Vagina (tissue), 2 donors: Measurements from ENCODE around the gene FGD4. TPM values are rescaled to one million over a fixed set of nuclear protein-coding genes. Genes with fewer than 3 reads are reported as not detected.

Source experiments
- DNase-seq, 2 donors: peaks; one replicate each; pipeline ENCODE4 v3.0.0-alpha.2; 2017; ENCODE audit errors: extremely low spot score in 2 of 2
- H3K27ac ChIP-seq: fragments of 200-600 bp; sonication (generic); one replicate; pipeline ENCODE4 v1.5.1; 2019
- H3K27me3 ChIP-seq: fragments of 200-600 bp; sonication (generic); one replicate; pipeline ENCODE4 v1.5.1; 2019
- H3K36me3 ChIP-seq, 2 donors: fragments of 200-600 bp; sonication (generic); one replicate each; pipeline ENCODE4 v1.5.1; 2017 to 2019
- H3K4me1 ChIP-seq: fragments of 200-600 bp; sonication (generic); one replicate; pipeline ENCODE4 v1.5.1; 2019
- H3K4me3 ChIP-seq, 2 donors: fragments of 200-600 bp; sonication (generic); 1 replicate in 1 of 2; 2 replicates in 1 of 2; pipeline ENCODE4 v1.5.1; 2016 to 2019
- H3K9me3 ChIP-seq: fragments of 200-600 bp; sonication (generic); one replicate; pipeline ENCODE4 v1.5.1; 2019
- CTCF ChIP-seq, 3 experiments: fragments of 450-650 bp in 2 of 3; fragments of 200-600 bp in 1 of 3; sonication (generic) in 1 of 3; IDR thresholded peaks; one replicate each; pipeline ENCODE4 v1.5.1; 2017 to 2019; ENCODE audit warnings: antibody characterized with exemption in 3 of 3, mild to moderate bottlenecking in 2 of 3, moderate library complexity in 2 of 3
- POLR2A ChIP-seq, 2 donors: fragments of 450-650 bp; IDR thresholded peaks; one replicate each; pipeline ENCODE4 v1.6.1; 2017; ENCODE audit warnings: antibody characterized with exemption in 2 of 2, mild to moderate bottlenecking in 2 of 2, moderate library complexity in 2 of 2
- POLR2AphosphoS5 ChIP-seq, 2 donors: sonication (generic); formaldehyde crosslinking; IDR thresholded peaks; one replicate each; pipeline ENCODE4 v1.9.0; 2017; ENCODE audit warnings: antibody characterized with exemption in 2 of 2, mild to moderate bottlenecking in 2 of 2, low read depth in 1 of 2; ENCODE audit not compliant: insufficient read depth in 1 of 2
- intact Hi-C: fragments of 100-400 bp; cut with DNase I; formaldehyde crosslinking; loops from one replicate; pipeline ENCODE4 v1.15.1; 2023
- total RNA-seq: library from RNA; depleted of rRNA; stranded (reverse); fragments of >200 nt; gene quantifications from one replicate; pipeline ENCODE4 v1.2.3, GENCODE V29; 2016

FGD4 gene
- total RNA-seq, 1 donor from 2014 or later = 38.3 TPM

DNA sequence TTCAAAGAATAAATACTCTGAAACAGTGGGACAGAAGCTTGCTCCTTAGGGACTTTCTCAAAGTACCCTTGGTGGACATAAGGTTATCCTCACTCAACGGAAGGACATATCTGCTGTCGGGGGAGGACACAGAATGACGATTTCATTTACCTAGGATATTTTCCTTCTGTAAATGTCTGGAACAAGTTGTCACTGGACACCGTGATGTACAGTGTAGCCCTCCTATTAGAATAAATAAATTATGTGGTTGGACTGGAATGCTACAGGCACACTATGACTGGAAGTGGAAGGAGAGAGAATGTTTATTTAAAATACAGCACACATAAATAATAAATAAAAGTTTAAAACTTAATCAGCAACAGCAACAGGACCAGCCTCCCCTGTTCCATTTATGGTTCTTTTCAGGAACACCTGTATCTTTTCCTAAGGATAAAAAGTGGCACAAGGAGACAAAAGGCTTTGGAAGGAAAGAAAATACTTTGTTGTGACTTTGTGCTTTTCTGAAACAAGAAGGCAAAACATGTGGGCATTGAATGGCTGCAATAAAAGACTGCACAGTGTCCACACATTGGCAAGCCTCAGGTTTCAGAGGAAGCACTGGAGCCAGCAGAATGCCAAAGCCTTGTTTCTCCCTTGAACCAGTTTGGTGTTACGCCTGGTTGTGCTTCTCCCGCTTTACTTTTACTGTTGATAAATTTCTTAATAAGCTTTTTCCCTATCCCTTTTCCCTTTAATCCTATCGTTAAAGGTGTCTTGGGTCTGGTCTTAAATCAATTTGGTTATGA is 36.8 kb downstream of the FGD4 start:
- no peak for DNase-seq
- no peaks in the 10 kb centered on the region for H3K9me3 ChIP-seq
- no peak overlapping the region for H3K4me3 ChIP-seq
- H3K36me3 ChIP-seq = no peaks in the 10 kb centered on the region
- intact Hi-C loops = no loop called here
- TF ChIP-seq POLR2AphosphoS5 (IDR thresholded peaks at IDR 0.05; ENCODE audit: insufficient read depth in 1 of 2, low read depth in 1 of 2) (no peak), CTCF (IDR thresholded peaks at IDR 0.05) (no peak), POLR2A (IDR thresholded peaks at IDR 0.05) (no peak)
- no peaks in the 10 kb centered on the region for H3K4me1 ChIP-seq
- H3K27me3 ChIP-seq = no peaks in the 10 kb centered on the region
- H3K27ac ChIP-seq = no peak overlapping the region

- no peaks in the 10 kb centered on the region for H3K9me3 ChIP-seq
- no peak for DNase-seq
- no peaks in the 10 kb centered on the region for H3K27me3 ChIP-seq
- intact Hi-C loops = no loop called here
- H3K4me3 ChIP-seq = no peak overlapping the region
- TF ChIP-seq POLR2AphosphoS5 (IDR thresholded peaks at IDR 0.05; ENCODE audit: insufficient read depth in 1 of 2, low read depth in 1 of 2) (no peak), CTCF (IDR thresholded peaks at IDR 0.05) (no peak), POLR2A (IDR thresholded peaks at IDR 0.05) (no peak)
- H3K4me1 ChIP-seq = no peaks in the 10 kb centered on the region
- no peak overlapping the region for H3K27ac ChIP-seq
- H3K36me3 ChIP-seq = no peaks in the 10 kb centered on the region
These were observed 37.7 kb downstream of the FGD4 start for GRCh38 chr12:32437095-32437515.

DNA sequence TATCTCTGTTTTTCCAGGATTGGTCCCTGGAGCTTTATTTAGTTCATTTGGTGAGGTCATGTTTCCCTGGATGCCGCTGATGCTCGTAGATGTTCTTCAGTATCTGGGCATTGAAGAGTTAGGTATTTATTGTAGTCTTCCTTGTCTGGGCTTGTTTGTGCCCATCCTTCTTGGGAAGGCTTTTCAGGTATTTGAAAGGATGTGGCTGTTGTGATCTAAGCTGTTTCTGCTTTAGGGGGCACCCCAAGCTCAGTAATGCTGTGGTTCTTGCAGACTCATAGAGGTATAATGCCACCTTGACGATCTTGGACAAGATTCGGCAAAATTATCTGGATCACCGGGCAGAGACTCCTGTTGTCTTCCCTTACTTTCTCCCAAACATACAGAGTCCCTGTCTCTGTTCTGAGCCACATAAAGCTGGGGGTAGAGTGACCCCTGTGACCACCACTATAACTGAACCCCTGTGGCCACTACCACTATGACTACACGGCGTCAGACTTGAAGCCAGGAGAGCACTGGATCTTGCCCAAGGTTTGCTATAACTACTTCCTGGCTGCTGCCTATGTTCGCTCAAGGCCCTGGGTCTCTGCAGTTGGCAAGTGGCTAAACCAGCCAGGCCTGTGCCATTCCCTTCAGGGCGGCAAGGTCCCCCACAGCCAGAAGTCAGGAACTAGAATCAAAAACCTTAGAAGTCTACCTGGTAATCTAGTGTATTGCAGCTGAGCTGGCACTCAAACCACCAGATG is 40.9 kb downstream of the FGD4 start:
- DNase-seq = no peak
- Histone ChIP-seq H3K4me3 (no peak overlapping the region), H3K27ac (no peak overlapping the region), H3K4me1 (no peaks in the 10 kb centered on the region), H3K9me3 (no peaks in the 10 kb centered on the region), H3K27me3 (no peaks in the 10 kb centered on the region), H3K36me3 (no peaks in the 10 kb centered on the region)
- TF ChIP-seq POLR2A (IDR thresholded peaks at IDR 0.05) (no peak), CTCF (IDR thresholded peaks at IDR 0.05) (no peak), POLR2AphosphoS5 (IDR thresholded peaks at IDR 0.05; ENCODE audit: insufficient read depth in 1 of 2, low read depth in 1 of 2) (no peak)
- intact Hi-C loops = no loop called here

GRCh38 chr12:32443491-32443890 is 44.1 kb downstream of the FGD4 start:
- Histone ChIP-seq H3K36me3 (no peaks in the 10 kb centered on the region), H3K9me3 (no peaks in the 10 kb centered on the region), H3K27ac (no peak overlapping the region), H3K4me3 (no peak overlapping the region), H3K27me3 (no peaks in the 10 kb centered on the region), H3K4me1 (no peaks in the 10 kb centered on the region)
- TF ChIP-seq POLR2AphosphoS5 (IDR thresholded peaks at IDR 0.05; ENCODE audit: insufficient read depth in 1 of 2, low read depth in 1 of 2) (no peak), CTCF (IDR thresholded peaks at IDR 0.05) (no peak), POLR2A (IDR thresholded peaks at IDR 0.05) (no peak)
- intact Hi-C loops = no loop called here
- DNase-seq = no peak

- TF ChIP-seq POLR2A (IDR thresholded peaks at IDR 0.05) (no peak), CTCF (IDR thresholded peaks at IDR 0.05) (no peak), POLR2AphosphoS5 (IDR thresholded peaks at IDR 0.05; ENCODE audit: insufficient read depth in 1 of 2, low read depth in 1 of 2) (no peak)
- no peak overlapping the region for H3K27ac ChIP-seq
- no peaks in the 10 kb centered on the region for H3K9me3 ChIP-seq
- H3K4me3 ChIP-seq = no peak overlapping the region
- DNase-seq = no peak
- H3K27me3 ChIP-seq = no peaks in the 10 kb centered on the region
- no peaks in the 10 kb centered on the region for H3K36me3 ChIP-seq
- intact Hi-C loops = no loop called here
- H3K4me1 ChIP-seq = no peaks in the 10 kb centered on the region
These were observed 45.5 kb downstream of the FGD4 start for GRCh38 chr12:32444895-32445294.
